Kidney tubule cell (primary cell): ENCODE results near the gene BTBD6.
"Not testable (repeated sequence)": the region's sequence is repeated elsewhere in the genome, so short reads cannot be mapped to it uniquely, and the experiment has no call there.

Source experiments
- DNase-seq: peaks from one replicate; pipeline ENCODE4 v3.0.0-alpha.2; 2018; ENCODE audit warnings: low spot score

The BTBD6 gene

GRCh38 chr14:105269405-105269804, 21.1 kb downstream of the BTBD6 start:
- DNase-seq = no peak

GRCh38 chr14:105271224-105271890, 23.0 kb downstream of the BTBD6 start:
- no peak for DNase-seq

- DNase-seq = no peak
Measured at GRCh38 chr14:105272623-105273022, 24.3 kb downstream of the BTBD6 start.

- peak; percentile 6 for DNase-seq
Measured at GRCh38 chr14:105273062-105273461, 24.7 kb downstream of the BTBD6 start.

GRCh38 chr14:105274637-105275036, 26.3 kb downstream of the BTBD6 start:
- no peak for DNase-seq

- DNase-seq = no peak
Measured at GRCh38 chr14:105275267-105275946, 27.1 kb downstream of the BTBD6 start.

- not testable (repeated sequence) for DNase-seq
Measured at GRCh38 chr14:105277448-105277847, 29.1 kb downstream of the BTBD6 start.

- no peak for DNase-seq
Measured at GRCh38 chr14:105279642-105280361, 31.5 kb downstream of the BTBD6 start.

GRCh38 chr14:105280525-105280924, 32.2 kb downstream of the BTBD6 start:
- DNase-seq = no peak

- peak; percentile 82 for DNase-seq
Measured at GRCh38 chr14:105281371-105282097, 33.2 kb downstream of the BTBD6 start.

GRCh38 chr14:105282098-105282725, 33.9 kb downstream of the BTBD6 start:
- DNase-seq = no peak

GRCh38 chr14:105283028-105283427, 34.7 kb downstream of the BTBD6 start:
- DNase-seq = no peak

GRCh38 chr14:105283899-105284298, 35.6 kb downstream of the BTBD6 start:
- no peak for DNase-seq

GRCh38 chr14:105285174-105285573, 36.8 kb downstream of the BTBD6 start:
- DNase-seq = no peak

- DNase-seq = no peak
Measured at GRCh38 chr14:105286759-105287144, 38.4 kb downstream of the BTBD6 start.

- DNase-seq = no peak
Measured at GRCh38 chr14:105287249-105288102, 39.1 kb downstream of the BTBD6 start.

GRCh38 chr14:105288936-105289335, 40.6 kb downstream of the BTBD6 start:
- DNase-seq = not testable (repeated sequence)

- DNase-seq = peak; percentile 17
Measured at GRCh38 chr14:105290621-105291346, 42.5 kb downstream of the BTBD6 start.

GRCh38 chr14:105292826-105293711, 44.7 kb downstream of the BTBD6 start:
- no peak for DNase-seq
